Kidney epithelial cell (primary cell): ENCODE data around the gene ASB16. TPM values are rescaled to one million over a fixed set of nuclear protein-coding genes. Genes with fewer than 3 reads are reported as not detected.

Source experiments
- DNase-seq: peaks from one replicate; pipeline ENCODE4 v3.0.0-alpha.2; 2010; ENCODE audit warnings: low read depth
- H3K27me3 ChIP-seq: 2 replicates; pipeline ENCODE4 v1.6.0; 2011; ENCODE audit warnings: low read length; ENCODE audit not compliant: control insufficient read depth, insufficient read depth
- H3K36me3 ChIP-seq: 2 replicates; pipeline ENCODE4 v1.5.1; 2011; ENCODE audit warnings: low read length; ENCODE audit not compliant: control insufficient read depth, insufficient read depth
- H3K4me3 ChIP-seq: 2 replicates; pipeline ENCODE4 v1.5.1; 2011; ENCODE audit warnings: low read depth, mild to moderate bottlenecking, control low read depth, low read length
- total RNA-seq: library from RNA; depleted of rRNA; stranded (reverse); fragments of >200 nt; gene quantifications from 2 replicates; pipeline ENCODE4 v1.2.3, GENCODE V29; 2015
- TF ChIP-seq, protein P1 (sequence below): IDR thresholded peaks from 2 replicates; pipeline ENCODE4 v1.5.1; 2011; ENCODE audit warnings: mild to moderate bottlenecking, moderate library complexity, low read length, control low read depth, inconsistent platforms; ENCODE audit not compliant: insufficient read depth, poor library complexity, severe bottlenecking

Gene ASB16
- total RNA-seq, 1 donor from 2014 or later = not detected

DNA sequence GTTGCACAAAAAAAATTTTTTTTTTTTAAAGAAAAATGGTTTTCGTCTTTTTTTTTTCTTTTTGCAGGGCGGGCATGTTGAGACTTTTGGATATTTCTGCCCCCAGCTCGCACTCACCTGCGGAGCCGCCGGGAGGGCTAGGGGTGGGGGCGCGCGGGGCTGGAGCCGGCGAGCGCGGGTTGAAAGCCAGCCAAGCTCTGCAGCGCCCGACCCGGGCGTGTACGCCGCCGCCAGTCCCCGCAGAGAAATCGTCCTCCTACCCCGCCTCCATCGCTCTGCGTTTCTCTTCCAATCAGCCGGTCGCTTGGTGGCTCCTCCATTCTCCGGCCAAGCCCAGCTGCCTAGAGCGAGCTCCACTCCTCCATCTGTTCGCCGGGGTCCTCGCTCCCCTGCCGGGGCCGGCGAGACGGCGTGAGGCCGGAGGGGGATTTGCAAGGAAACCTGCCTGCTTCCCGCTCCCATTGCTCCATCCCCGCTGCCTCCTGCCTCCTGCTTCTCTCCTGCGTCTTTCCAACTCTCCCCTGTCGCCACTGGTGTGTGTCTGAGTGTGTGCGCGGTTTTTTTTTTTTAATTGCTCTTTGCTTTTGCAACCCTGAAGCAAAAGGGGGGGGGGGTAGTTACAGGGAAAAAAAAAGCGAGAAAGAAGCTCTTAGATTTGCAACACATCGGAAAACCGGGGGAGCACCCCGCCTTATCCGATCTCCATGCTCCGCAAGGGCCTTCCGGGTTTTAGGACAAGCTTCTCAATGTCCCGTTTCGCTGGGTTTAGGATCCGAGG lies 50.8 kb downstream of the ASB16 start:
- H3K27me3 ChIP-seq = no peaks in the 10 kb centered on the region
- no peaks in the 10 kb centered on the region for H3K36me3 ChIP-seq
- TF ChIP-seq, protein P1, sequence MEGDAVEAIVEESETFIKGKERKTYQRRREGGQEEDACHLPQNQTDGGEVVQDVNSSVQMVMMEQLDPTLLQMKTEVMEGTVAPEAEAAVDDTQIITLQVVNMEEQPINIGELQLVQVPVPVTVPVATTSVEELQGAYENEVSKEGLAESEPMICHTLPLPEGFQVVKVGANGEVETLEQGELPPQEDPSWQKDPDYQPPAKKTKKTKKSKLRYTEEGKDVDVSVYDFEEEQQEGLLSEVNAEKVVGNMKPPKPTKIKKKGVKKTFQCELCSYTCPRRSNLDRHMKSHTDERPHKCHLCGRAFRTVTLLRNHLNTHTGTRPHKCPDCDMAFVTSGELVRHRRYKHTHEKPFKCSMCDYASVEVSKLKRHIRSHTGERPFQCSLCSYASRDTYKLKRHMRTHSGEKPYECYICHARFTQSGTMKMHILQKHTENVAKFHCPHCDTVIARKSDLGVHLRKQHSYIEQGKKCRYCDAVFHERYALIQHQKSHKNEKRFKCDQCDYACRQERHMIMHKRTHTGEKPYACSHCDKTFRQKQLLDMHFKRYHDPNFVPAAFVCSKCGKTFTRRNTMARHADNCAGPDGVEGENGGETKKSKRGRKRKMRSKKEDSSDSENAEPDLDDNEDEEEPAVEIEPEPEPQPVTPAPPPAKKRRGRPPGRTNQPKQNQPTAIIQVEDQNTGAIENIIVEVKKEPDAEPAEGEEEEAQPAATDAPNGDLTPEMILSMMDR = no peak
- DNase-seq = no peak
- H3K4me3 ChIP-seq = peak overlapping the region; percentile 94

DNA sequence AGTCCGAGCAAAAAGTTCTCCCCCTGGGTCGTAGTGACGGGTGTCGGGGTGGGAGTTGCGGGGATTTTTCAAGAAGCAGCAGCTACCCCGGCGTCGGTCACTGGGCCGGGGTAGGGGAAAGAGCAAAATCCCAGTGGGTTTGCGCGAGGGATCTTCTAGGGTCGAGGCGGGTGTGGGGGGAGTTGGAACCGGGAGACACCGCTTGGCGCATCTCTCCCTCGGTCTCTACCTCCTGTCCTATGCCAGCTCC lies 51.3 kb downstream of the ASB16 start:
- H3K36me3 ChIP-seq = no peaks in the 10 kb centered on the region
- no peaks in the 10 kb centered on the region for H3K27me3 ChIP-seq
- H3K4me3 ChIP-seq = peak overlapping the region; percentile 94
- TF ChIP-seq, protein P1 = no peak
- DNase-seq = no peak

DNA sequence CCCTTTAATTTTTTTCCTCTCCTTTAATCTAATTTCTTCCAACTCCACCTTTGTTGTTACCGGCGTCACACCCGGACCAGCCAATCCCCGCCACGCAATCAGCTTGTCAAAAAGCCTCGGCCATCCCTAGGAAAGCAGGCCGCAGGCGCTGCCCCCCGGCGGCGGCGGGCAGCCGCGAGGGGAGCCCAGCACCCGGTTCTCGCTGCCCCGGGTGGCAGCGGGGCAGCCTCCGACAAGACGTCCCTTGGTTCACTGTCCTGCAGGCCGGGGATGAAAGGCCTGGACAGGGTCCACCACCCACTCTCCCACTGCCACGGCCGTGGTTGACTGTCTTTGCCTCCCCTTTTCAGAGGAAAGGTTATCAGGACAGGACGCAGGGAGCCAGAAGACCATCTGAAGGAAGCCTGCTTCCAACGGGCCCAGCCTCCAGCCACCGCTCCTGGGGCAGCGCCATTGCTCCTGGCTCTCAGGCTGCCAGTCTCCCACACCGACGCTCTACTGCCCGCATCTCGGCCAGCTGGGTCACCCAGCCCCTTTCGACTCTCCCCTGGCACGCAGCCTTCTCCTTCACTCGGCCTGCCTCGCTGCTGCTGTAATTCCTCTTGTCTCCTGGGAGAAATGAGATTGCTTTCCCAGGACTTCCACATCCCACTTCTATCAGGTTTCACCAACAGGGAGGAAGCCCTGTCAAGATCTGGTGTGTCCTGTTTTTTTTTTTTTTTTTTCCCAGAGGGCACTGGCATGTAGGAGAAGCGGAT lies 51.8 kb downstream of the ASB16 start:
- Histone ChIP-seq H3K27me3 (no peaks in the 10 kb centered on the region), H3K36me3 (no peaks in the 10 kb centered on the region), H3K4me3 (peak overlapping the region; percentile 94)
- no peak for DNase-seq
- TF ChIP-seq, protein P1 = no peak

DNA sequence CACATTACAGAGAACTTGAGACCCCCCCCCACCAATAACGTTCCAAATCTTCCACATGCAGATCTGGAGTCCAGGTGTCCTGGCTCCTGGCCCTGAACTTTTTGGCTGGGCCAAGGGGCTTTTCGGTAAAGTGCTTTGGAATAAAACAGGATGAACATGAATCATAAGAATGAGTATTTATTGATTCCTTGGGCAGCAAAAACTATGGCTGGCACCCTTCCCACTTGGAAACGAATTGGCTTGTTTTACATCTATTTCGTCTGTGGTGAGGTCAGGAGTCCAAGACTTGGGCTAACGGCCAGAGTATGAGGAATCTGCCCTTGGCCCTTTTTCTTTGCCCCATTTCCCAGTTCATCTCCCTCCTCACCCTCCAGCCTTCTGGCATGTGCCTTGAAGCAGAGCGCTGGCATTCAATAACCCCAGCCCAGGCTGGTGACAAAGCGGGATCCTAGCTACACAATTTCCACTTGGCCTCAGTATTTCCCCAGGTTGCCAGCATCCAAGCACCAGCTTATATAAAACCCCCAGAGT lies 53.1 kb downstream of the ASB16 start:
- TF ChIP-seq, protein P1 = no peak
- H3K27me3 ChIP-seq = no peaks in the 10 kb centered on the region
- no peaks in the 10 kb centered on the region for H3K36me3 ChIP-seq
- no peak for DNase-seq
- no peak overlapping the region for H3K4me3 ChIP-seq

Other genes with a start within 250 kb of the ASB16 start
- not detected in 2 replicates for gene PPY, start 228.2 kb upstream of the ASB16 start, total RNA-seq
- gene PYY, start 216.8 kb upstream of the ASB16 start, total RNA-seq = 0.48 TPM in 1 of 2 replicates, not detected in the other
- gene NAGS, start 166.1 kb upstream of the ASB16 start, total RNA-seq = 15.7 and 19.4 TPM in 2 replicates
- gene TMEM101, start 155.7 kb upstream of the ASB16 start, total RNA-seq = 37.8 and 52.4 TPM in 2 replicates
- gene LSM12, start 104.0 kb upstream of the ASB16 start, total RNA-seq = 39.1 and 52.7 TPM in 2 replicates
- 37.5 and 53.9 TPM in 2 replicates for gene G6PC3, start 100.0 kb upstream of the ASB16 start, total RNA-seq
- 32.5 and 37.7 TPM in 2 replicates for gene HDAC5, start 47.1 kb upstream of the ASB16 start, total RNA-seq
- 3.1 and 3.8 TPM in 2 replicates for gene HROB, start 28.8 kb upstream of the ASB16 start, total RNA-seq
- 35.0 and 40.5 TPM in 2 replicates for gene TMUB2, start 16.3 kb downstream of the ASB16 start, total RNA-seq
- gene ATXN7L3, start 29.2 kb downstream of the ASB16 start, total RNA-seq = 50.8 and 65.9 TPM in 2 replicates
- 35.7 and 41.7 TPM in 2 replicates for gene UBTF, start 49.0 kb downstream of the ASB16 start, total RNA-seq
- gene SLC4A1, start 97.4 kb downstream of the ASB16 start, total RNA-seq = not detected in 2 replicates
- 3.3 and 12.3 TPM in 2 replicates for gene RUNDC3A, start 137.9 kb downstream of the ASB16 start, total RNA-seq
- gene SLC25A39, start 154.1 kb downstream of the ASB16 start, total RNA-seq = 145 and 146 TPM in 2 replicates
- gene GRN, start 174.6 kb downstream of the ASB16 start, total RNA-seq = 521 and 704 TPM in 2 replicates
- gene FAM171A2, start 193.1 kb downstream of the ASB16 start, total RNA-seq = 12.6 and 16.3 TPM in 2 replicates
- 0.04 and 0.14 TPM in 2 replicates for gene ITGA2B, start 218.9 kb downstream of the ASB16 start, total RNA-seq